KMS-11 (cell line): ENCODE data around the gene PPFIBP1.
"Not testable (repeated sequence)": the region's sequence is repeated elsewhere in the genome, so short reads cannot be mapped to it uniquely, and the experiment has no call there.

ENCODE experiments used
- H2AFZ ChIP-seq: fragments of 200-600 bp; sonication (generic); 2 replicates; pipeline ENCODE4 v1.6.1; 2016; ENCODE audit warnings: antibody characterized with exemption, mixed run types, low read depth
- H3K27ac ChIP-seq: fragments of 200-600 bp; sonication (generic); 2 replicates; pipeline ENCODE4 v1.6.1; 2016; ENCODE audit warnings: mild to moderate bottlenecking, mixed run types
- H3K27me3 ChIP-seq: fragments of 200-600 bp; sonication (generic); 2 replicates; pipeline ENCODE4 v1.6.1; 2017; ENCODE audit warnings: mild to moderate bottlenecking, low read depth, mixed run types, moderate library complexity; ENCODE audit not compliant: insufficient read depth
- H3K36me3 ChIP-seq: fragments of 200-600 bp; sonication (generic); 2 replicates; pipeline ENCODE4 v1.6.1; 2017; ENCODE audit warnings: mild to moderate bottlenecking, mixed run types; ENCODE audit not compliant: insufficient read depth
- H3K4me1 ChIP-seq: fragments of 200-600 bp; sonication (generic); 2 replicates; pipeline ENCODE4 v1.6.1; 2016; ENCODE audit warnings: mild to moderate bottlenecking, low read depth, mixed run types; ENCODE audit not compliant: poor library complexity, severe bottlenecking
- H3K4me2 ChIP-seq: fragments of 200-600 bp; sonication (generic); 2 replicates; pipeline ENCODE4 v1.7.0; 2016; ENCODE audit warnings: mild to moderate bottlenecking, mixed run types
- H3K4me3 ChIP-seq: fragments of 200-600 bp; sonication (generic); IDR thresholded peaks from 2 replicates; pipeline ENCODE4 v1.6.1; 2017; ENCODE audit warnings: low read depth, low read length, mixed read lengths; ENCODE audit not compliant: insufficient read depth
- H3K79me2 ChIP-seq: fragments of 200-600 bp; sonication (generic); 2 replicates; pipeline ENCODE4 v1.6.1; 2016; ENCODE audit warnings: low read depth, mixed run types; ENCODE audit not compliant: insufficient read depth
- H3K9ac ChIP-seq: fragments of 200-600 bp; sonication (generic); 2 replicates; pipeline ENCODE4 v1.6.1; 2016; ENCODE audit warnings: mild to moderate bottlenecking, mixed run types
- H4K20me1 ChIP-seq: fragments of 200-600 bp; sonication (generic); 2 replicates; pipeline ENCODE4 v1.6.1; 2016; ENCODE audit warnings: mild to moderate bottlenecking, mixed run types; ENCODE audit not compliant: insufficient read depth
- TF ChIP-seq, protein P1 (sequence below): fragments of 200-600 bp; sonication (generic); conservative IDR thresholded peaks from 2 replicates; pipeline ENCODE4 v1.6.1; 2017; ENCODE audit warnings: low read depth, mild to moderate bottlenecking, antibody characterized with exemption, low read length, moderate library complexity, mixed read lengths

PPFIBP1 gene

DNA sequence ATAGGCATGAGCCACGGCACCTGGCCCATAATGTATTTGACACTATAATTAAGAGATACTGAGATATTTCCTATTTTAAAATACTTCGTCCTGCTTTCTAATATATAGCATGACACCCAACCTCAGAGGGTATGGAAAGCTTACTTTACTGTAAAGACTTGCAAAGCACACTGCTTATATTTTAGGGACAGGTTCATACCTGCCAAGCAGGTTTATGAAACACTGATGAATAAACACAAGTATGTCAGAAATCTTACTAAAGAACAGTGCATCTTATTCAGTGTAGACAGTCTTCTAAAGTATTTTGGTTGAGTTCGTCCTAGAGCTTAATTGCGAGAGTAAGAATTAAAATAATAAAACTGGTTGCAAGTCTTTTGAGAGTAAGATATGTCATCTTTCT, 65.4 kb downstream of the PPFIBP1 start:
- Histone ChIP-seq H3K27ac (no peak overlapping the region), H2AFZ (no peak overlapping the region), H3K27me3 (no peaks in the 10 kb centered on the region), H4K20me1 (no peaks in the 10 kb centered on the region), H3K79me2 (no peaks in the 10 kb centered on the region), H3K36me3 (no peaks in the 10 kb centered on the region), H3K9ac (no peak overlapping the region), H3K4me3 (no peak overlapping the region), H3K4me1 (peaks cover 39% of the 10 kb centered on the region), H3K4me2 (no peak overlapping the region)
- TF ChIP-seq, protein P1, sequence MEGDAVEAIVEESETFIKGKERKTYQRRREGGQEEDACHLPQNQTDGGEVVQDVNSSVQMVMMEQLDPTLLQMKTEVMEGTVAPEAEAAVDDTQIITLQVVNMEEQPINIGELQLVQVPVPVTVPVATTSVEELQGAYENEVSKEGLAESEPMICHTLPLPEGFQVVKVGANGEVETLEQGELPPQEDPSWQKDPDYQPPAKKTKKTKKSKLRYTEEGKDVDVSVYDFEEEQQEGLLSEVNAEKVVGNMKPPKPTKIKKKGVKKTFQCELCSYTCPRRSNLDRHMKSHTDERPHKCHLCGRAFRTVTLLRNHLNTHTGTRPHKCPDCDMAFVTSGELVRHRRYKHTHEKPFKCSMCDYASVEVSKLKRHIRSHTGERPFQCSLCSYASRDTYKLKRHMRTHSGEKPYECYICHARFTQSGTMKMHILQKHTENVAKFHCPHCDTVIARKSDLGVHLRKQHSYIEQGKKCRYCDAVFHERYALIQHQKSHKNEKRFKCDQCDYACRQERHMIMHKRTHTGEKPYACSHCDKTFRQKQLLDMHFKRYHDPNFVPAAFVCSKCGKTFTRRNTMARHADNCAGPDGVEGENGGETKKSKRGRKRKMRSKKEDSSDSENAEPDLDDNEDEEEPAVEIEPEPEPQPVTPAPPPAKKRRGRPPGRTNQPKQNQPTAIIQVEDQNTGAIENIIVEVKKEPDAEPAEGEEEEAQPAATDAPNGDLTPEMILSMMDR = no peak

DNA sequence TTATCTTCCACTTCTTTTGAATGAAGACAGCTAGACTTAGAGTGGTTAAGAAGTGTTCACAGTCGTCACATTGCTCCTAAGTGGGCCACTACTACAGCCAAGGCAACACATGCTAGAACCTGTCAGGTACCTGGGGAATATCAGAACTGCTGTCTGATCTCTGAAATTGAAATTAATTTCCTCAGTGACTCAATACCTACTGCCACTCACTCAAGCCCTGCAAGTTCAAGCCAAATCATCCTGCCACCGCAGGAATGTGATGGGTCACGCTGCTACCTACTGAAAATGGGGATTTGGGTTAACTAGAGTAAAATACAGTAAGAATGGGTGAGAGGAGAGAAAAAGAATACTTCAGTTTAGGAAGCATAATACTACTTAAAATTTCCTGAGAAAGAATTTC, 67.7 kb downstream of the PPFIBP1 start:
- H4K20me1 ChIP-seq, H3K36me3 ChIP-seq, H2AFZ ChIP-seq, H3K27ac ChIP-seq, H3K4me3 ChIP-seq, H3K79me2 ChIP-seq, H3K27me3 ChIP-seq, H3K9ac ChIP-seq, H3K4me2 ChIP-seq: not testable (repeated sequence)
- peaks cover 39% of the 10 kb centered on the region for H3K4me1 ChIP-seq

DNA sequence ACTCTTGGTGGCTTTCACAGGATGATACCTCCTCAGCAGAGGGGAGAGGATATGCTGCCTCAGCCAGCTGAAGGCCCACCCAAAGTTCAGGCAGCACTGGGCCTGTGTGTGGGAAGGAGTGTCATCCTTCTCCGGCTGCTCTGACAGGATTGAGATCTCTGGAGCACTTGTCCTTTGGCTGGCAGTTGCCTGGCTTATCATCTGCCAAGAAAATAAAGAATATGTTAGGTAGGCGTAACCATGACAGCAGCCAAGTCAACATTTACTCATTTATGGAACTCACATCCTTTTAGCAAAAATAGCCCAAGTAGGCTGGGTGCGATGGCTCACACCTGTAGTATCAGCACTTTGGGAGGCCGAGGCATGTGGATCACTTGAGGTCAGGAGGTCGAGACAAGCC, 68.5 kb downstream of the PPFIBP1 start:
- peaks cover 37% of the 10 kb centered on the region for H3K4me1 ChIP-seq
- H2AFZ ChIP-seq = no peak overlapping the region
- no peaks in the 10 kb centered on the region for H4K20me1 ChIP-seq
- TF ChIP-seq, protein P1 = no peak
- H3K27ac ChIP-seq = no peak overlapping the region
- no peak overlapping the region for H3K4me2 ChIP-seq
- H3K27me3 ChIP-seq = no peaks in the 10 kb centered on the region
- H3K4me3 ChIP-seq = no peak overlapping the region
- no peaks in the 10 kb centered on the region for H3K79me2 ChIP-seq
- H3K9ac ChIP-seq = no peak overlapping the region
- H3K36me3 ChIP-seq = no peaks in the 10 kb centered on the region

DNA sequence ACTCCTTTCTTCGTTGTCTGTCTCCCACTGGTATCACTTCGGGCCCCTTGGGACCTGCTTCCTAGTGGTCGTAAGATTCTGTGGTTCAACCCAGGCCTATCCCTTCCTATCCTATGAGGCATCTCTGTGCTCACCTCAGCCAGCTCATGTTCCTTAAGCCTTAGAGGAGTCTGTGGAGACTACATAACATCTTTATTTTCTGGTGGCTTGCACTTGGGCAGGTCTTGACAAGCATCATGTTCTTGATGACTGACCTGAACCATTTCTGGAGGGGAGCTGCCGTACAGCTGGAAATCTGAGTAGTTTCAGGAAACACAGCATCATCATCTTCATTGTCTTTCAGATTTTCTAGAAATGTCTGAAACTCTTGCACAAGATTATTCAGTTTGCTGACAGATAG, 69.3 kb downstream of the PPFIBP1 start:
- TF ChIP-seq, protein P1 = no peak
- Histone ChIP-seq H4K20me1 (no peaks in the 10 kb centered on the region), H3K27ac (peak overlapping the region; percentile 56), H3K79me2 (no peaks in the 10 kb centered on the region), H3K4me3 (no peak overlapping the region), H3K4me1 (peaks cover 30% of the 10 kb centered on the region), H3K9ac (no peak overlapping the region), H2AFZ (no peak overlapping the region), H3K36me3 (no peaks in the 10 kb centered on the region), H3K27me3 (no peaks in the 10 kb centered on the region), H3K4me2 (peak overlapping the region; percentile 26)

DNA sequence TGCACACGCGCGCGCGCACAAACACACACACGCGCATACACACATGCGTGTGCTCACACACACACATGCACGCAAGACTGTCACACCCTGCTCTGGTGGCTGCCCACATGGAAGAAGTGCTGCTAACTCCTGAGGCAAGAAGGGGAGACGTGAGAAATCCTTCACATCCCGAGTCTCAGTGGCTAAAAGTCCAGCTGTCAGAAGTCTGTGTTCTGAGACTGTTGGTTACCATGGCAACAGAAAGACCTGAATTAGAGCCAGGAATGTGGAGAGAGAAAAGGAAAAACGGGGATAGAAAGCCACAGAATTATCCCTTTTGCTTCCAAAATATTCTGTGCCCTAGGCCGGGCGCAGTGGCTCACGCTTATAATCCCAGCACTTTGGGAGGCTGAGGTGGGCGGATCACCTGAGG, 71.2 kb downstream of the PPFIBP1 start:
- Histone ChIP-seq H3K79me2 (no peaks in the 10 kb centered on the region), H3K4me1 (peaks cover 25% of the 10 kb centered on the region), H3K27ac (no peak overlapping the region), H3K27me3 (no peaks in the 10 kb centered on the region), H2AFZ (no peak overlapping the region), H3K9ac (no peak overlapping the region), H3K4me3 (no peak overlapping the region), H3K4me2 (no peak overlapping the region), H3K36me3 (no peaks in the 10 kb centered on the region), H4K20me1 (no peaks in the 10 kb centered on the region)
- TF ChIP-seq, protein P1 = no peak

DNA sequence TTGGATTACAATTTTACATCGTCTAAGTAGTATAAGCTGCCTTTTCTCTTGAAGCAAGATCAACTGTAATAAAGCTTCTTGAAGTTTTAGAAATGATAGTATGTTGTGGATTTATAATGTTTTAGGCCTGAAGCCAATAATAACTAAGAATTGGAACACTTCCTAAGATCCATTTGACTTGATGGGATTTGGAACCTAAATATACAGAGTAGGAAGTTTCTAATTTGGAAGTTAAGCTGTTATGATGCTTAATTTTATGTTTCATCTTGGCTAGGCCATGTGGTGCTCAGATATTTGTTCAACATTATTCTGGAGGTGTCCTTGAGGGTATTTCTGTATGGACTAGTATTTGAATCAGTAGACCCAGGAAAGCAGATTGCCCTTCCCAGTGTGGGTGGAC, 74.9 kb downstream of the PPFIBP1 start:
- H3K27me3 ChIP-seq, H2AFZ ChIP-seq, H3K4me2 ChIP-seq: not testable (repeated sequence)

DNA sequence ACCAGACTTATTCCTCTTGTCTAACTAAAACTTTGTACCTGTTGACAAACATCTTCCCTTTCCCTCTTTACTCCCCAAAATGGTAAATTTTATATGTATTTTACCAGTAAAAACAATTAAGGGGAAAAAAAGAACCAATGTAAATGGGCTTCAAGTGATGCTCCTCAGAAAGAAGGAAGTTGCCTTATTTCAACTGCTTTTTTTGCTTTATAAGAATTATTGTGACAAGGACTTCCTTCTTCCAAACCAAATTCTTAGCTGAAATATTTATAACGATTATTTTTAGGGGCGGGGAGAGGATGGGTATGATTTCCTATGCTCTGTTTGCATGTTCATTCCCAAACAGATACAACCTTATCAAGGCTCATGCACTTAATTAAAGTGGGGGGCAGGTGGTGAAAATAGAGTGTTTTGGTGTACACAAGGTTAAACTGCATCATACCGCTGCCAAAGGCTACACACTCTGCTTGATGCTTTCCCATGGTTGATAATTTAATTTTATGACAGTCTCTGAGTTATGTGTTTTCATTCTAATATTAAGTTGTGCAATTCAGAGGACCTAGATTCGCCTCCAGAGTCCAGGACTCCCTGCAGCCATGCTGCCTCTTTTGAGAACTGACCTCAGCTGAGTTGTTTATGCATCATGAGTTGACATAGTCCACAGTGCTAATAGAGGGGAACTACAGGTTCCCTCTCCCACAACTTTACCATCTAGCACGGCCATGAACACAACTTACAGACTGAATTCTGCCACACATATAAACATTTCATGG, 77.2 kb downstream of the PPFIBP1 start:
- not testable (repeated sequence) for H3K4me2 ChIP-seq, H3K27ac ChIP-seq, H2AFZ ChIP-seq, H3K9ac ChIP-seq, H3K4me1 ChIP-seq, H3K4me3 ChIP-seq, H3K27me3 ChIP-seq, H3K79me2 ChIP-seq, H4K20me1 ChIP-seq, H3K36me3 ChIP-seq

More for the DNA sequence above, 74.9 kb downstream of the PPFIBP1 start:
- H3K79me2 ChIP-seq, H3K4me1 ChIP-seq, H3K9ac ChIP-seq, H4K20me1 ChIP-seq, H3K4me3 ChIP-seq, H3K36me3 ChIP-seq, H3K27ac ChIP-seq: not testable (repeated sequence)
